B cell (primary cell): Measurements from ENCODE around the gene ATG16L1. TPM values are rescaled to one million over a fixed set of nuclear protein-coding genes. Genes with fewer than 3 reads are reported as not detected.
A peak's percentile ranks its signal among the peaks of the same experiment; 100 is the strongest.

Experiments
- ATAC-seq: fragments of 200-7000 bp; cut with Tn5 transposase; one replicate; pipeline ENCODE4 v1.10.0; 2021; ENCODE audit warnings: low read depth, mild to moderate bottlenecking, moderate number of reproducible peaks, moderate library complexity
- CTCF ChIA-PET: fragments of 350-600 bp; sonication (Branson Sonifier 250); formaldehyde crosslinking; loops from one replicate; lab custom pipeline; 2021; ENCODE audit warnings: antibody characterized with exemption, inconsistent platforms; lab: Charles Lee
- POLR2A ChIA-PET: fragments of 350-600 bp; sonication (Branson Sonifier 250); formaldehyde crosslinking; loops from one replicate; lab custom pipeline; 2021; ENCODE audit warnings: antibody characterized with exemption; lab: Charles Lee
- DNase-seq: peaks from one replicate; pipeline ENCODE4 v3.0.0; 2013
- H2AFZ ChIP-seq: 2 replicates; pipeline ENCODE4 v1.6.1; 2012; ENCODE audit warnings: mild to moderate bottlenecking, low read depth, low read length; ENCODE audit not compliant: insufficient read depth, poor library complexity, severe bottlenecking
- H3K27ac ChIP-seq, 2 donors: 1 replicate in 1 of 2; 2 replicates in 1 of 2; pipeline ENCODE4 v1.5.1; 2012 to 2013; ENCODE audit warnings: low read length in 2 of 2, mild to moderate bottlenecking in 2 of 2, moderate library complexity in 1 of 2
- H3K27me3 ChIP-seq, 4 experiments: fragments of 200-600 bp in 1 of 4; sonication (generic) in 1 of 4; replicated peaks in 1 of 4; 1 replicate in 2 of 4; 2 replicates in 2 of 4; pipeline versions ENCODE4 v1.6.1 to v1.7.0; 2013 to 2016; ENCODE audit warnings: low read length in 3 of 4, mild to moderate bottlenecking in 2 of 4, mixed read lengths in 1 of 4, moderate library complexity in 1 of 4; ENCODE audit not compliant: insufficient read depth in 4 of 4, control insufficient read depth in 3 of 4; ENCODE audit errors: control extremely low read depth in 1 of 4
- H3K36me3 ChIP-seq, 2 experiments: replicated peaks in 1 of 2; 1 replicate in 1 of 2; 2 replicates in 1 of 2; pipeline versions ENCODE4 v1.6.1 to v1.7.1; 2013; ENCODE audit warnings: low read length in 1 of 2; ENCODE audit not compliant: insufficient read depth in 2 of 2, control insufficient read depth in 1 of 2; ENCODE audit errors: control extremely low read depth in 1 of 2, extremely low read depth in 1 of 2
- H3K4me1 ChIP-seq, 2 donors: fragments of 200-600 bp in 1 of 2; sonication (generic) in 1 of 2; 1 replicate in 1 of 2; 2 replicates in 1 of 2; pipeline versions ENCODE4 v1.5.1 to v1.6.1; 2013 to 2017; ENCODE audit warnings: low read length in 2 of 2; ENCODE audit not compliant: control insufficient read depth in 2 of 2, insufficient read depth in 2 of 2
- H3K4me2 ChIP-seq: replicated peaks from 2 replicates; pipeline ENCODE3; 2012; ENCODE audit warnings: mild to moderate bottlenecking, low read depth, low read length; ENCODE audit not compliant: poor library complexity, severe bottlenecking
- H3K4me3 ChIP-seq, 5 experiments: fragments of 200-600 bp in 1 of 5; sonication (generic) in 1 of 5; 1 replicate in 3 of 5; 2 replicates in 2 of 5; pipeline versions ENCODE4 v1.5.1 to v1.7.0; 2011 to 2016; ENCODE audit warnings: low read length in 4 of 5, mild to moderate bottlenecking in 4 of 5, low read depth in 2 of 5, control low read depth in 1 of 5, moderate library complexity in 1 of 5; ENCODE audit not compliant: insufficient read depth in 1 of 5; ENCODE audit errors: control extremely low read depth in 1 of 5, extremely low read depth in 1 of 5
- H3K79me2 ChIP-seq: fragments of 200-600 bp; sonication (generic); one replicate; pipeline ENCODE4 v1.6.0; 2016; ENCODE audit warnings: low read length; ENCODE audit not compliant: control insufficient read depth, insufficient read depth
- H3K9ac ChIP-seq: fragments of 200-600 bp; sonication (generic); 2 replicates; pipeline ENCODE4 v1.6.1; 2017; ENCODE audit warnings: mild to moderate bottlenecking, low read length, moderate library complexity
- H3K9me3 ChIP-seq, 3 donors: one replicate each; pipeline versions ENCODE4 v1.6.1 to v1.7.1; 2013; ENCODE audit warnings: low read length in 2 of 3; ENCODE audit not compliant: control insufficient read depth in 2 of 3, insufficient read depth in 1 of 3; ENCODE audit errors: control extremely low read depth in 1 of 3
- H4K20me1 ChIP-seq: 2 replicates; pipeline ENCODE4 v1.6.0; 2012; ENCODE audit warnings: mild to moderate bottlenecking, low read length; ENCODE audit not compliant: insufficient read depth, control insufficient read depth, poor library complexity, severe bottlenecking
- H3K27ac Mint-ChIP-seq: one replicate; pipeline ENCODE4 v1.8.0; 2021; ENCODE audit warnings: mixed read lengths
- H3K27me3 Mint-ChIP-seq: one replicate; pipeline ENCODE4 v1.8.0; 2021; ENCODE audit warnings: mixed read lengths
- H3K4me1 Mint-ChIP-seq: one replicate; pipeline ENCODE4 v1.8.0; 2021; ENCODE audit warnings: mixed read lengths
- H3K4me3 Mint-ChIP-seq: one replicate; pipeline ENCODE4 v1.8.0; 2021; ENCODE audit warnings: mixed read lengths
- H3K9me3 Mint-ChIP-seq: one replicate; pipeline ENCODE4 v1.8.0; 2022; ENCODE audit warnings: mixed read lengths; ENCODE audit not compliant: insufficient read depth
- EZH2 ChIP-seq: IDR thresholded peaks from 2 replicates; pipeline ENCODE4 v1.6.1; 2012; ENCODE audit warnings: borderline replicate concordance, low read depth, mild to moderate bottlenecking, moderate library complexity, low read length; ENCODE audit not compliant: insufficient read depth, poor library complexity, severe bottlenecking
- WGBS: methylation state at CpG from one replicate; pipeline ENCODE4 v1.1.5; 2013; ENCODE audit warnings: missing lambda C conversion rate; ENCODE audit not compliant: insufficient coverage; 5-methylcytosine and 5-hydroxymethylcytosine counted together
- intact Hi-C: fragments of 100-400 bp; cut with micrococcal nuclease; formaldehyde crosslinking; loops from one replicate; pipeline ENCODE4 v1.10.0; 2022
- polyA plus RNA-seq: library from polyadenylated mRNA; depleted of rRNA; stranded (reverse); fragments of >200 nt; gene quantifications from 2 replicates; pipeline ENCODE4 v1.2.3, GENCODE V29; 2012
- total RNA-seq, 2 donors: library from RNA; stranded (reverse); fragments of 120-200 nt in 1 of 2; gene quantifications; 1 replicate in 1 of 2; 2 replicates in 1 of 2; pipeline versions ENCODE4 v1.2.3 to v1.2.4, GENCODE V29; 2013 to 2022
- TF ChIP-seq, protein P1 (sequence below): fragments of 200-600 bp; IDR thresholded peaks from one replicate; pipeline ENCODE4 v1.8.0; 2022; ENCODE audit warnings: antibody characterized with exemption, mild to moderate bottlenecking

The ATG16L1 gene
- total and polyA plus RNA-seq, 2 donors (not counting 1 experiment from before 2014, with no cell fraction given): 25.7 to 69.9 TPM

DNA sequence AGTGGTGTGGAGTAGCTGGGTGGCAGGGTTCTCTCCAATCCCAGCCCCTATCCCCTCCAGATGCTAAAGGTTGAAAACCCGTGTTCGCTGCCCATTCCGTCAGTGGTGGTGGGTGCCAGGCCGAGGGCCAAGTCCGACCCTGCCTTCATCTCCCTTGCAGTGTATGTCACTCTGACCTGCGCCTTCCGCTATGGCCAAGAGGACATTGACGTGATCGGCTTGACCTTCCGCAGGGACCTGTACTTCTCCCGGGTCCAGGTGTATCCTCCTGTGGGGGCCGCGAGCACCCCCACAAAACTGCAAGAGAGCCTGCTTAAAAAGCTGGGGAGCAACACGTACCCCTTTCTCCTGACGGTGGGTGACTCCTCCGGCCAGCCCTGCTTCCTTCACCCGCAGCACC, 69.0 kb downstream of the ATG16L1 start:
- Histone ChIP-seq H3K9ac (no peak overlapping the region), H3K36me3 (no peaks in the 10 kb centered on the region), H3K79me2 (no peaks in the 10 kb centered on the region), H3K27ac (no peak overlapping the region), H2AFZ (no peak overlapping the region), H3K4me2 (no peak overlapping the region), H3K4me1 (peaks cover 31 to 49% of the 10 kb centered on the region in 2 donors), H3K4me3 (no peak overlapping the region), H4K20me1 (no peaks in the 10 kb centered on the region), H3K9me3 (peaks cover 0 to 3% (median 0%) of the 10 kb centered on the region in 3 donors), H3K27me3 (no peaks in the 10 kb centered on the region)
- TF ChIP-seq EZH2: no peak
- TF ChIP-seq, protein P1, sequence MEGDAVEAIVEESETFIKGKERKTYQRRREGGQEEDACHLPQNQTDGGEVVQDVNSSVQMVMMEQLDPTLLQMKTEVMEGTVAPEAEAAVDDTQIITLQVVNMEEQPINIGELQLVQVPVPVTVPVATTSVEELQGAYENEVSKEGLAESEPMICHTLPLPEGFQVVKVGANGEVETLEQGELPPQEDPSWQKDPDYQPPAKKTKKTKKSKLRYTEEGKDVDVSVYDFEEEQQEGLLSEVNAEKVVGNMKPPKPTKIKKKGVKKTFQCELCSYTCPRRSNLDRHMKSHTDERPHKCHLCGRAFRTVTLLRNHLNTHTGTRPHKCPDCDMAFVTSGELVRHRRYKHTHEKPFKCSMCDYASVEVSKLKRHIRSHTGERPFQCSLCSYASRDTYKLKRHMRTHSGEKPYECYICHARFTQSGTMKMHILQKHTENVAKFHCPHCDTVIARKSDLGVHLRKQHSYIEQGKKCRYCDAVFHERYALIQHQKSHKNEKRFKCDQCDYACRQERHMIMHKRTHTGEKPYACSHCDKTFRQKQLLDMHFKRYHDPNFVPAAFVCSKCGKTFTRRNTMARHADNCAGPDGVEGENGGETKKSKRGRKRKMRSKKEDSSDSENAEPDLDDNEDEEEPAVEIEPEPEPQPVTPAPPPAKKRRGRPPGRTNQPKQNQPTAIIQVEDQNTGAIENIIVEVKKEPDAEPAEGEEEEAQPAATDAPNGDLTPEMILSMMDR: no peak
- intact Hi-C loops: loop anchor here (5.0 kb wide), 1 partner anchor 37 kb away; no protein-coding TSS in a partner anchor
- no peak overlapping the region for H3K4me3 Mint-ChIP-seq
- ATAC-seq (no peak), DNase-seq (no peak)
- 97% methylated on average over 14 of the region's 17 CpGs for WGBS
- H3K27ac Mint-ChIP-seq: no peak overlapping the region
- POLR2A ChIA-PET: interaction anchor here (0.5 to 1.9 kb wide), 3 partner anchors 23 to 37 kb away, joined by 3 to 7 read pairs (median 3); partner anchors contain the start of gene DGKD
- H3K27me3 Mint-ChIP-seq: no peaks in the 10 kb centered on the region
- CTCF ChIA-PET: interaction anchor here (1.1 to 2.7 kb wide), 5 partner anchors 11 to 53 kb away, joined by 3 to 8 read pairs (median 3); partner anchors contain the start of gene DGKD
- H3K9me3 Mint-ChIP-seq: no peaks in the 10 kb centered on the region
- H3K4me1 Mint-ChIP-seq: peaks cover 49% of the 10 kb centered on the region

DNA sequence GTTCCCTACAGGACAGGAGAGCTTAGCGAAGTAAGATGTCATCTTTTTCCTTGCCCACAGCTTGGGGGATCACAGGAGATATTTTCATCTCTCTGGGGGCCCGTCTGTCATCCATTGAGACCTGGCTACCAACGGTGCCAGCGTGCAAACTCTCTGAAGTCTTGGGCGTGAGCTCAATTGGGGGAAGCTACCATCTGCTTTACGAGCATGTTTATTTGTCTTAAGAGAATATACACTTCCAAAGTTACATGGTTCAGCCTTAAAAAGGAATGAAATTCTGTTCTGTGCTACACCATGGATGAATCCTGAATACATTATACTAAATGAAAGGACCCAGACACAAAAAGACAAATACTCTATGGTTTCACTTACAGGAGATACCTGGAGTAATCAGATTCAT, 69.7 kb downstream of the ATG16L1 start:
- ChIA-PET POLR2A (interaction anchor here (0.6 to 1.9 kb wide), 5 partner anchors 11 to 634 kb away, joined by 3 to 7 read pairs (median 3); partner anchors contain the start of gene DGKD), CTCF (interaction anchor here (1.1 to 2.7 kb wide), 6 partner anchors 10 to 53 kb away, joined by 3 to 10 read pairs (median 4); no protein-coding TSS in a partner anchor)
- intact Hi-C loops: loop anchor here (5.0 kb wide), 1 partner anchor 36 kb away; no protein-coding TSS in a partner anchor
- H3K79me2 ChIP-seq: no peaks in the 10 kb centered on the region
- WGBS: 73% methylated on average over 4 of the region's 6 CpGs
- Mint-ChIP-seq H3K4me1 (peaks cover 55% of the 10 kb centered on the region), H3K27ac (peak overlapping the region; percentile 48), H3K9me3 (no peaks in the 10 kb centered on the region), H3K27me3 (no peaks in the 10 kb centered on the region), H3K4me3 (peak overlapping the region; percentile 38)
- ATAC-seq: no peak
- peaks cover 0 to 9% (median 0%) of the 10 kb centered on the region in 3 donors for H3K9me3 ChIP-seq
- H3K27ac ChIP-seq: no peak overlapping the region
- no peaks in the 10 kb centered on the region for H4K20me1 ChIP-seq
- H3K4me3 ChIP-seq: peak overlapping the region in 1 of 5 experiments; percentile 4
- peak overlapping the region; percentile 53 for H3K4me2 ChIP-seq
- no peak overlapping the region for H2AFZ ChIP-seq
- H3K36me3 ChIP-seq: no peaks in the 10 kb centered on the region
- peaks cover 36 to 56% of the 10 kb centered on the region in 2 donors for H3K4me1 ChIP-seq
- DNase-seq: no peak
- no peaks in the 10 kb centered on the region for H3K27me3 ChIP-seq
- no peak overlapping the region for H3K9ac ChIP-seq
- TF ChIP-seq EZH2: no peak
- TF ChIP-seq, protein P1: no peak
